ENCODE data around the gene USP47.

The USP47 gene

GRCh38 chr11:11982975-11983374, 141.2 kb downstream of the USP47 start:
- TF ChIP-seq CTCF (conservative IDR thresholded peaks at IDR 0.05; ENCODE audit: low read depth, low read length): no peak
- no peak overlapping the region for H3K4me3 ChIP-seq (ENCODE audit: low read depth, low read length)
- DNase-seq (ENCODE audit: low read depth): peak; percentile 39

GRCh38 chr11:11983427-11983826, 141.7 kb downstream of the USP47 start:
- no peak overlapping the region for H3K4me3 ChIP-seq (ENCODE audit: low read depth, low read length)
- no peak for TF ChIP-seq CTCF (conservative IDR thresholded peaks at IDR 0.05; ENCODE audit: low read depth, low read length)
- no peak for DNase-seq (ENCODE audit: low read depth)

GRCh38 chr11:11984563-11984962, 142.8 kb downstream of the USP47 start:
- TF ChIP-seq CTCF (conservative IDR thresholded peaks at IDR 0.05; ENCODE audit: low read depth, low read length): no peak
- DNase-seq (ENCODE audit: low read depth): no peak

GRCh38 chr11:11985016-11985715, 143.4 kb downstream of the USP47 start:
- TF ChIP-seq CTCF (conservative IDR thresholded peaks at IDR 0.05; ENCODE audit: low read depth, low read length): no peak
- DNase-seq (ENCODE audit: low read depth): peak; percentile 65
- H3K4me3 ChIP-seq (ENCODE audit: low read depth, low read length): no peak overlapping the region

More at GRCh38 chr11:11984563-11984962, 142.8 kb downstream of the USP47 start:
- H3K4me3 ChIP-seq (ENCODE audit: low read depth, low read length): no peak overlapping the region

- TF ChIP-seq CTCF (conservative IDR thresholded peaks at IDR 0.05; ENCODE audit: low read depth, low read length): no peak
- H3K4me3 ChIP-seq (ENCODE audit: low read depth, low read length): no peak overlapping the region
- DNase-seq (ENCODE audit: low read depth): no peak
These were observed 144.5 kb downstream of the USP47 start for GRCh38 chr11:11985954-11986949.

- peak; percentile 67 for DNase-seq (ENCODE audit: low read depth)
- peak; percentile 53 for TF ChIP-seq CTCF (conservative IDR thresholded peaks at IDR 0.05; ENCODE audit: low read depth, low read length)
- no peak overlapping the region for H3K4me3 ChIP-seq (ENCODE audit: low read depth, low read length)
These were observed 145.8 kb downstream of the USP47 start for GRCh38 chr11:11987503-11988022.
